Gastroesophageal sphincter (tissue), 4 donors: Measurements from ENCODE around the gene SAMD1. TPM values are rescaled to one million over a fixed set of nuclear protein-coding genes. Genes with fewer than 3 reads are reported as not detected.
A peak's percentile ranks its signal among the peaks of the same experiment; 100 is the strongest.

Source experiments
- ATAC-seq: fragments of 150-250 bp; one replicate; pipeline ENCODE4 v1.9.1; 2016; ENCODE audit warnings: mild to moderate bottlenecking, moderate library complexity
- H3K27ac ChIP-seq, 4 donors: fragments of 200-600 bp; sonication (generic) in 3 of 4; 1 replicate in 3 of 4; 2 replicates in 1 of 4; pipeline ENCODE4 v1.5.1; 2016 to 2019
- H3K27me3 ChIP-seq: fragments of 200-600 bp; sonication (generic); one replicate; pipeline ENCODE4 v1.5.1; 2019
- H3K36me3 ChIP-seq, 2 donors: fragments of 200-600 bp; sonication (generic); one replicate each; pipeline ENCODE4 v1.5.1; 2019; ENCODE audit warnings: control low read depth in 1 of 2
- H3K4me1 ChIP-seq, 3 donors: fragments of 200-600 bp; sonication (generic); 1 replicate in 2 of 3; 2 replicates in 1 of 3; pipeline ENCODE4 v1.5.1; 2016 to 2019; ENCODE audit warnings: control low read depth in 2 of 3
- H3K4me3 ChIP-seq, 2 donors: fragments of 200-600 bp; sonication (generic); one replicate each; pipeline ENCODE4 v1.5.1; 2019; ENCODE audit warnings: mild to moderate bottlenecking in 1 of 2, moderate library complexity in 1 of 2
- H3K9me3 ChIP-seq, 3 donors: fragments of 200-600 bp; sonication (generic); one replicate each; pipeline ENCODE4 v1.5.1; 2017 to 2019; ENCODE audit warnings: control low read depth in 2 of 3
- EP300 ChIP-seq: sonication (generic); formaldehyde crosslinking; IDR thresholded peaks from one replicate; pipeline ENCODE4 v1.6.1; 2017; ENCODE audit warnings: antibody characterized with exemption, mild to moderate bottlenecking
- POLR2A ChIP-seq, 2 donors: fragments of 450-650 bp; IDR thresholded peaks; one replicate each; pipeline ENCODE4 v1.6.1; 2017; ENCODE audit warnings: antibody characterized with exemption in 2 of 2, mild to moderate bottlenecking in 2 of 2, moderate library complexity in 1 of 2
- POLR2AphosphoS5 ChIP-seq: sonication (generic); formaldehyde crosslinking; IDR thresholded peaks from one replicate; pipeline ENCODE4 v1.6.1; 2017; ENCODE audit warnings: antibody characterized with exemption
- WGBS, 2 donors: methylation state at CpG; one replicate each; pipeline ENCODE4 v1.1.5; 2018; ENCODE audit warnings: low coverage in 1 of 2; 5-methylcytosine and 5-hydroxymethylcytosine counted together
- total RNA-seq, 4 donors: library from RNA; depleted of rRNA; stranded (reverse); fragments of >200 nt; gene quantifications; one replicate each; pipeline ENCODE4 v1.1.0, GENCODE V29; 2016
- TF ChIP-seq, protein P1 (sequence below), 4 experiments: fragments of 200-600 bp in 2 of 4; fragments of 450-650 bp in 2 of 4; sonication (generic) in 1 of 4; IDR thresholded peaks; one replicate each; pipeline ENCODE4 v1.5.1; 2017 to 2019; ENCODE audit warnings: antibody characterized with exemption in 4 of 4, mild to moderate bottlenecking in 2 of 4, moderate library complexity in 2 of 4

SAMD1 gene
- total RNA-seq, 4 donors from 2014 or later = 21.9 to 61.3 (median 41.3) TPM

DNA sequence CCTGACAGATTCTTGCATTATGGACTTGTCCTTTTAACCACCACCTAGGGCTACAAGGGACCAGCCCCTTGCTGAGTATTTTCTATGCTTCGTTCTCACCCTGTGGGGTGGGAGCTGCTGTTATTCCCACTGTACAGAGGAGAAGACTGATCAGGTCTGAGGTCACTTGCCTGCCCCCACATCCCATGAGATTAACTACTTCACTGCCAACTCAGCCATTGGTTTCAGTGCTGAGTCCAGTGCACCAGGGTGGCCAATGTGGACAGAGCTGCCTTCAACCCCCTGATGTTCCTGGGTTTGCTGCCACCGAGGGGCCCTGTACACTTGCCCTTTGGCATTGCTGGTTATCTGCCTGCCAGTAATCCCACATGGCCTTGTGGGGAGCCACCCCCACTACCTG, 20.1 kb upstream of the SAMD1 start:
- H3K4me1 ChIP-seq = peaks cover 6 to 83% (median 51%) of the 10 kb centered on the region in 3 donors
- ATAC-seq = no peak
- TF ChIP-seq POLR2AphosphoS5 (no peak), POLR2A (IDR thresholded peaks at IDR 0.05) (no peak), EP300 (no peak)
- TF ChIP-seq, protein P1, sequence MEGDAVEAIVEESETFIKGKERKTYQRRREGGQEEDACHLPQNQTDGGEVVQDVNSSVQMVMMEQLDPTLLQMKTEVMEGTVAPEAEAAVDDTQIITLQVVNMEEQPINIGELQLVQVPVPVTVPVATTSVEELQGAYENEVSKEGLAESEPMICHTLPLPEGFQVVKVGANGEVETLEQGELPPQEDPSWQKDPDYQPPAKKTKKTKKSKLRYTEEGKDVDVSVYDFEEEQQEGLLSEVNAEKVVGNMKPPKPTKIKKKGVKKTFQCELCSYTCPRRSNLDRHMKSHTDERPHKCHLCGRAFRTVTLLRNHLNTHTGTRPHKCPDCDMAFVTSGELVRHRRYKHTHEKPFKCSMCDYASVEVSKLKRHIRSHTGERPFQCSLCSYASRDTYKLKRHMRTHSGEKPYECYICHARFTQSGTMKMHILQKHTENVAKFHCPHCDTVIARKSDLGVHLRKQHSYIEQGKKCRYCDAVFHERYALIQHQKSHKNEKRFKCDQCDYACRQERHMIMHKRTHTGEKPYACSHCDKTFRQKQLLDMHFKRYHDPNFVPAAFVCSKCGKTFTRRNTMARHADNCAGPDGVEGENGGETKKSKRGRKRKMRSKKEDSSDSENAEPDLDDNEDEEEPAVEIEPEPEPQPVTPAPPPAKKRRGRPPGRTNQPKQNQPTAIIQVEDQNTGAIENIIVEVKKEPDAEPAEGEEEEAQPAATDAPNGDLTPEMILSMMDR (IDR thresholded peaks at IDR 0.05) = no peak
- WGBS, 2 donors = 38 to 40% methylated on average over 1 of the region's 2 CpGs
- peaks cover 0 to 18% of the 10 kb centered on the region in 2 donors for H3K36me3 ChIP-seq
- no peak overlapping the region for H3K27ac ChIP-seq
- no peaks in the 10 kb centered on the region for H3K9me3 ChIP-seq
- no peaks in the 10 kb centered on the region for H3K27me3 ChIP-seq
- H3K4me3 ChIP-seq = no peak overlapping the region

DNA sequence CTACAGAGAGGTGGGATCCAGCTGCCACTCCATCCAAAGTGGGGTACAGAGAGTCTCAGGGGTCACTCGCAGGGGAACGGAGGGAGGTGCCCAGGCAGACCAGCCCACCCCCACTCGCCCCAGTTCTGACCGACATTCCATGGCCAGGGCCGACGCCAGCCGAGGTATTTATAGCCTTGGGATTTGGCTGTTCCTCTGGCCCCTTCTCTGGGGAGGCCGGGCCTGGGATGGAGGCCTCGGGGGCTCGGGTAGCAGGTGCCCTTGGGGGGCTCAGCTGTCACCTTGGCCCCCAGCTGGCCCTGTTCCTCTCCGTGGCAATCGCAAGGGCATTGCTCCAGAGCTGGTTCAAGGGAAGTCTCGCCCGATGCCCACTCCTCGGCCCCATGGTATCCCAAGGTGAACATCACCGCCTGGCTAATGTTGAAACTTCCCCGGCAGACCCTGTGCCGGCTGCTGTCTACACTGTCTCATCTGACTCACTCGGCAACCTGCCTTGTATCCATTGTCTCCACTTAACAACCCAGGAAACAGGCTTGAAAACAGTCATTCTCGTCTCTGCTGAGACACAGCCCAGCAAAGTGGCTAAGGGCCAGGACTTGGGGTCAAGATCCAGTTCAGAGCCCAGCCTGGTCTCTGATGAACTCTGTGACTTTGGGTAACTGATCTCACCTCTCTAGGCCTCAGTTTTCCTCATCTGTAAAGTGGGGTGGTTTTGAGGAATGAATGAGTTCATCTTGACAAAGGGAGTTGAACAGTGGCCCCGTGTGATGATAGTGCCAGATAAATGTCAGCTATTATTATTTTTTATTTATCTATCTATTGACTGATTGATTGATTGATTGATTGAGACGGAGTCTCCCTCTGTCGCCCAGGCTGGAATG, 17.3 kb upstream of the SAMD1 start:
- H3K27ac ChIP-seq = peak overlapping the region; percentile 64 to 92 (median 82)
- 53 to 71% methylated on average over 3 to 5 of the region's 23 CpGs for WGBS, 2 donors
- no peak overlapping the region for H3K4me3 ChIP-seq
- no peaks in the 10 kb centered on the region for H3K27me3 ChIP-seq
- H3K36me3 ChIP-seq = peaks cover 0 to 46% of the 10 kb centered on the region in 2 donors
- TF ChIP-seq POLR2AphosphoS5 = peak; percentile 10
- no peak for TF ChIP-seq EP300
- no peak for TF ChIP-seq POLR2A (IDR thresholded peaks at IDR 0.05)
- TF ChIP-seq, protein P1 (IDR thresholded peaks at IDR 0.05) = no peak
- ATAC-seq = peak; percentile 70
- peaks cover 0 to 55% (median 26%) of the 10 kb centered on the region in 3 donors for H3K4me1 ChIP-seq
- H3K9me3 ChIP-seq = no peaks in the 10 kb centered on the region

DNA sequence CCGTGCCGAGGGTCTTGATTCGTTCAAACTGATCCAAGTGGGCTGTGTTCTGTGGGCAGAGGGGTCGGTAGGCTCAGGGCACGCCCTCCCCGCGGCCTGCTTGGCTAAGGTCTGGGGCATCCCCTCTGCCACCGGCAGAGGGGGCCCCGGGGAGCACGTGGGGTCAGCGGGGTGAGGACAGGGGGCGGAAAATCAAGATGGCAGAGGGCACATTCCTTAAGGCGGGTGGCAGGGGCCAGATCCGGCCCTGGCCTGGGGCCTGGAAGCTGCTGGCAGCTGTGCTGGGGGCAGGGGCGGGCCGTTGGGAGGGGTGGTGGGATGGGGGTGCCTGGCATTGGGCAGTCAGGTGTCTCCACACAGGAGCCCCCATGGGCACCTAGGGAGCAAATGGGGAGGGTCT, 16.3 kb upstream of the SAMD1 start:
- H3K9me3 ChIP-seq = no peaks in the 10 kb centered on the region
- H3K4me1 ChIP-seq = peaks cover 0 to 50% (median 16%) of the 10 kb centered on the region in 3 donors
- no peaks in the 10 kb centered on the region for H3K27me3 ChIP-seq
- H3K36me3 ChIP-seq = peaks cover 0 to 56% of the 10 kb centered on the region in 2 donors
- 83% methylated on average over 2 of the region's 16 CpGs; no CpG with 5 or more reads in 1 of the 2 donors for WGBS, 2 donors
- H3K4me3 ChIP-seq = no peak overlapping the region
- no peak for TF ChIP-seq POLR2A (IDR thresholded peaks at IDR 0.05)
- no peak for TF ChIP-seq EP300
- TF ChIP-seq, protein P1 (IDR thresholded peaks at IDR 0.05) = no peak
- no peak for TF ChIP-seq POLR2AphosphoS5
- ATAC-seq = peak; percentile 25
- H3K27ac ChIP-seq = peak overlapping the region; percentile 64 to 92 (median 82)

DNA sequence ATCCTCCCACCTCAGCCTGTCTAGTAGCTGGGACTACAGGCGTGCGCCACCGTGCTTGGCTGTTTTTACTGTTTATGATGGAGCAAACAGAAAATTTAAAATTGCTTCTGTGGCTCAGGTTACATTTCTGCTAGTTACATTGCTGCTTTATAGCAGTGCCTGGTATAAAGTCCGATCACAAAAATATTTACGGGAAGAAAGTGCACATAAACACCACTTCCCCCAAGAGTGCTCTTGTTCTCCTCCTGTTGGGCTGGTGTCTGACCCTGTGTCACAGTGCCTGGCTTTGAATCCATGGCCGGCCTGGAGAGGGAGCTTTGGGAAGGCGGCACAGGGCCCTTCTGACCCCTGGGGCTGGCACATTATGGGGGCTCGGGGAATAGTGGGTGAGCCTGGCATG, 15.1 kb upstream of the SAMD1 start:
- no peaks in the 10 kb centered on the region for H3K27me3 ChIP-seq
- no peak for TF ChIP-seq POLR2A (IDR thresholded peaks at IDR 0.05)
- no peak for TF ChIP-seq POLR2AphosphoS5
- no peak for TF ChIP-seq EP300
- TF ChIP-seq, protein P1 (IDR thresholded peaks at IDR 0.05) = no peak
- ATAC-seq = no peak
- H3K9me3 ChIP-seq = no peaks in the 10 kb centered on the region
- H3K27ac ChIP-seq = peak overlapping the region in 1 of 4 donors; percentile 82
- H3K4me3 ChIP-seq = no peak overlapping the region
- peaks cover 0 to 42% (median 10%) of the 10 kb centered on the region in 3 donors for H3K4me1 ChIP-seq
- H3K36me3 ChIP-seq = peaks cover 0 to 67% of the 10 kb centered on the region in 2 donors
- 69 to 88% methylated on average over 3 to 4 of the region's 8 CpGs for WGBS, 2 donors

DNA sequence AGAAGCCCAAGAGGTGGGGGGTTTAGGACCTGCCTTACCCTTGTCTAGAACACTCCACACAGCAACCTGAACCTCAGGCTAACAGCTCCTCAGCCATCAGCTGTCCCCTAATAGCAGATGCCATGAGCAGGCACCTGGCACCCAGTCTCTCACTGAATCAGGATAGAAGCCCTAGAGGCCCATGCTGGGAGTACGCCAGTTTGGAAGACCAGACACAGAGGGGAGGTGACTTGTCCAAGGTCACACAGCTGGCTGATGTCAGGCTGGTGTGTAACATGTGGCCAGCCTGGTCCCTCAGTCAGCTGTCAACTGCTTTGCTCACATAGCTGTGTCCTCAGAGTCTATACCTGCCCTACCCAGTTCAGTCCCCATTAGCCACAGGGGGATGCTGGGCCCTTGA, 12.8 kb upstream of the SAMD1 start:
- no peak for ATAC-seq
- H3K36me3 ChIP-seq = peaks cover 0 to 91% of the 10 kb centered on the region in 2 donors

More for the DNA sequence above, 12.8 kb upstream of the SAMD1 start:
- no CpG with 5 or more reads among the region's 1 CpG for WGBS, 2 donors
- Histone ChIP-seq H3K27me3 (no peaks in the 10 kb centered on the region), H3K9me3 (no peaks in the 10 kb centered on the region), H3K4me1 (peaks cover 0 to 25% (median 10%) of the 10 kb centered on the region in 3 donors), H3K4me3 (no peak overlapping the region), H3K27ac (no peak overlapping the region)
- no peak for TF ChIP-seq POLR2A (IDR thresholded peaks at IDR 0.05)
